SK-N-SH (cell line): ENCODE results near the gene XCR1. TPM values are rescaled to one million over a fixed set of nuclear protein-coding genes. Genes with fewer than 3 reads are reported as not detected.

Source experiments
- CTCF ChIA-PET: fragments of 300-600, 350-600 bp; formaldehyde crosslinking; extraction: SDS; loops from one replicate; lab custom pipeline; 2021; lab: Yijun Ruan, JAX
- POLR2A ChIA-PET: fragments of 350-600 bp; sonication (Branson Sonifier 250); formaldehyde crosslinking; extraction: SDS; loops from one replicate; lab custom pipeline; 2020; ENCODE audit warnings: antibody characterized with exemption, inconsistent platforms; lab: Yijun Ruan, JAX
- DNase-seq: peaks from one replicate; pipeline ENCODE4 v3.0.0; 2012
- H2AFZ ChIP-seq: fragments of 200-600 bp; sonication (generic); 2 replicates; pipeline ENCODE4 v1.8.1; 2016; ENCODE audit warnings: antibody characterized with exemption, mild to moderate bottlenecking, low read depth
- H3F3A ChIP-seq: fragments of 200-600 bp; sonication (generic); replicated peaks from 2 replicates; pipeline ENCODE3; 2016; ENCODE audit warnings: antibody characterized with exemption, mild to moderate bottlenecking; ENCODE audit not compliant: insufficient read depth
- H3K27ac ChIP-seq, 2 experiments: fragments of 200-500 bp in 1 of 2; fragments of 200-600 bp in 1 of 2; sonication (Bioruptor generic) in 1 of 2; sonication (generic), shearing (Covaris generic) in 1 of 2; 2 replicates each; pipeline versions ENCODE4 v1.5.1 to v1.6.1; 2014 to 2016; ENCODE audit warnings: low read depth in 2 of 2, inconsistent platforms in 1 of 2, low read length in 1 of 2, mild to moderate bottlenecking in 1 of 2, mixed read lengths in 1 of 2
- H3K27me3 ChIP-seq: fragments of 200-600 bp; sonication (generic), shearing (Covaris generic); 2 replicates; pipeline ENCODE4 v1.6.1; 2016; ENCODE audit warnings: mixed run types; ENCODE audit not compliant: insufficient read depth
- H3K36me3 ChIP-seq, 2 experiments: fragments of 200-500 bp in 1 of 2; fragments of 200-600 bp in 1 of 2; sonication (Bioruptor generic) in 1 of 2; sonication (generic) in 1 of 2; replicated peaks in 1 of 2; 2 replicates each; pipeline versions ENCODE3 to v1.5.1; 2014 to 2016; ENCODE audit warnings: low read length in 1 of 2, mild to moderate bottlenecking in 1 of 2; ENCODE audit not compliant: insufficient read depth in 2 of 2, control insufficient read depth in 1 of 2
- H3K4me1 ChIP-seq, 2 experiments: fragments of 200-500 bp in 1 of 2; fragments of 200-600 bp in 1 of 2; sonication (Bioruptor generic) in 1 of 2; sonication (generic), shearing (Covaris generic) in 1 of 2; 2 replicates each; pipeline versions ENCODE4 v1.5.1 to v1.6.1; 2014 to 2016; ENCODE audit warnings: low read depth in 1 of 2, low read length in 1 of 2, mixed run types in 1 of 2; ENCODE audit not compliant: insufficient read depth in 2 of 2, control insufficient read depth in 1 of 2
- H3K4me2 ChIP-seq: fragments of 200-600 bp; sonication (generic), shearing (Covaris generic); 2 replicates; pipeline ENCODE4 v1.6.1; 2017; ENCODE audit warnings: mixed run types
- H3K4me3 ChIP-seq, 2 experiments: fragments of 200-500 bp in 1 of 2; fragments of 200-600 bp in 1 of 2; sonication (Bioruptor generic) in 1 of 2; sonication (generic), shearing (Covaris generic) in 1 of 2; 2 replicates each; pipeline versions ENCODE4 v1.5.1 to v1.8.1; 2014 to 2016; ENCODE audit warnings: low read depth in 2 of 2, inconsistent platforms in 1 of 2, low read length in 1 of 2, mild to moderate bottlenecking in 1 of 2, mixed read lengths in 1 of 2, moderate library complexity in 1 of 2
- H3K79me2 ChIP-seq: fragments of 200-600 bp; sonication (generic); 2 replicates; pipeline ENCODE4 v1.8.1; 2017; ENCODE audit warnings: mild to moderate bottlenecking; ENCODE audit not compliant: insufficient read depth
- H3K9ac ChIP-seq: fragments of 200-600 bp; sonication (generic); 2 replicates; pipeline ENCODE4 v1.6.1; 2017; ENCODE audit warnings: mixed run types
- H3K9me2 ChIP-seq: fragments of 200-600 bp; sonication (generic); 2 replicates; pipeline ENCODE4 v1.6.1; 2017; ENCODE audit warnings: mixed run types
- H3K9me3 ChIP-seq: fragments of 200-600 bp; sonication (generic); 2 replicates; pipeline ENCODE4 v1.6.1; 2017; ENCODE audit warnings: mixed run types, mild to moderate bottlenecking, moderate library complexity
- H4K20me1 ChIP-seq: fragments of 200-600 bp; sonication (generic); 2 replicates; pipeline ENCODE4 v1.6.1; 2017; ENCODE audit warnings: mild to moderate bottlenecking, mixed run types; ENCODE audit not compliant: insufficient read depth
- CHD2 ChIP-seq: fragments of 150-350 bp; IDR thresholded peaks from 2 replicates; pipeline ENCODE4 v1.6.1; 2018; ENCODE audit warnings: low read length; ENCODE audit not compliant: partially characterized antibody
- ELF1 ChIP-seq: IDR thresholded peaks from 2 replicates; pipeline ENCODE4 v1.4.0; 2012
- FOSL2 ChIP-seq: IDR thresholded peaks from 2 replicates; pipeline ENCODE4 v1.4.0; 2012; ENCODE audit warnings: low read depth, mild to moderate bottlenecking, moderate library complexity, borderline replicate concordance
- FOXM1 ChIP-seq: IDR thresholded peaks from 2 replicates; pipeline ENCODE4 v1.4.0; 2012; ENCODE audit warnings: low read depth, mild to moderate bottlenecking
- RCOR1 ChIP-seq: fragments of 150-350 bp; IDR thresholded peaks from 2 replicates; pipeline ENCODE4 v1.6.1; 2017; ENCODE audit warnings: antibody characterized with exemption, low read length
- RXRA ChIP-seq: IDR thresholded peaks from 2 replicates; pipeline ENCODE4 v1.4.0; 2012; ENCODE audit warnings: low read depth, mild to moderate bottlenecking, borderline replicate concordance
- SIN3A ChIP-seq: IDR thresholded peaks from 2 replicates; pipeline ENCODE4 v1.6.1; 2012; ENCODE audit warnings: low read depth, mild to moderate bottlenecking, low read length, moderate library complexity, borderline replicate concordance
- TAF1 ChIP-seq: IDR thresholded peaks from 2 replicates; pipeline ENCODE4 v1.6.1; 2012; ENCODE audit warnings: low read depth, mild to moderate bottlenecking, low read length, moderate library complexity, borderline replicate concordance
- TEAD4 ChIP-seq: IDR thresholded peaks from 2 replicates; pipeline ENCODE4 v1.4.0; 2012; ENCODE audit warnings: mild to moderate bottlenecking, borderline replicate concordance; ENCODE audit not compliant: insufficient read depth
- WGBS: methylation state at CpG from one replicate; pipeline ENCODE4 v1.1.6; 2017; ENCODE audit warnings: low lambda C conversion rate; 5-methylcytosine and 5-hydroxymethylcytosine counted together
- polyA plus RNA-seq, 3 experiments: library from polyadenylated mRNA; depleted of rRNA; stranded (reverse); fragments of >200 nt; gene quantifications; 2 replicates each; pipeline ENCODE4 v1.2.3, GENCODE V29; 2012
- TF ChIP-seq, protein P1 (sequence below): IDR thresholded peaks from 2 replicates; pipeline ENCODE4; 2012
- TF ChIP-seq, protein P2 (sequence below): IDR thresholded peaks from 2 replicates; pipeline ENCODE4 v1.4.0; 2012; ENCODE audit warnings: low read depth, borderline replicate concordance
- TF ChIP-seq, protein P3 (sequence below): fragments of 200-600 bp; sonication (generic); IDR thresholded peaks from 2 replicates; pipeline ENCODE4 v1.6.1; 2017; ENCODE audit warnings: antibody characterized with exemption, mild to moderate bottlenecking, moderate library complexity

XCR1 gene
- polyA plus RNA-seq, 1 of the 3 experiments (the other 2 are of a cell fraction) = not detected

DNA sequence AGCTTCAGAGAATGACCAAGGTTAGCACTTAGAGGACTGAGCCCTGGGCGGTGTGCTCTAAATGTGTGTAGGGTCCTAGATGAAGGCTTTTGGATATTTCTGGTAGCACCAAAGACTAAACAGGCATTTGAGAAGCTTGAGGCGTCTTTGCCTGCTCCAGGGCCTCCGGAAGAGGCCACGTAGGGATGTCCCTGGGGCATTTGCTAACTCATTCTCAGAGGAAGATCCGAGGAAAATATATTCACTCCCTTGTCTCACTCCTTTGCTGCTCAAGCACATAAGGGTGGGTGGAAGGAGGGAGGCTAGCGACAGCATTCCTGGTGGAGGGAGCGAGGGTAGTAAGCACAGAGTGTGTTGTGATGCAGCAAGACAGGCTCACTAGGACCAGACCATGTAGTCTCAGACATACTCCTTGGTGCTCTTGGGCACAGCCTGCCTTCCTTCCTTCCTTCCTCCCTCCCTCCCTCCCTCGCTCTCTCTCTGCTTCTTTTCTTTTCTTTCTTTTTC lies 38.5 kb upstream of the XCR1 start:
- WGBS = 26% methylated on average over 8 of the region's 8 CpGs
- peaks cover 0 to 7% of the 10 kb centered on the region in 2 experiments; a peak in 1 of 4 replicates for H3K4me1 ChIP-seq
- H4K20me1 ChIP-seq = no peaks in the 10 kb centered on the region
- H2AFZ ChIP-seq = no peak overlapping the region
- no peak overlapping the region for H3K27ac ChIP-seq
- H3K9me2 ChIP-seq = no peaks in the 10 kb centered on the region
- H3K9ac ChIP-seq = no peak overlapping the region
- ChIA-PET POLR2A (no interaction called here), CTCF (interaction anchor here (9.1 kb wide), 1 partner anchor 13 kb away, joined by 106 read pairs; no protein-coding TSS in a partner anchor)
- H3K36me3 ChIP-seq = no peaks in the 10 kb centered on the region
- no peaks in the 10 kb centered on the region for H3K79me2 ChIP-seq
- no peak overlapping the region for H3K4me3 ChIP-seq
- H3K27me3 ChIP-seq = peaks cover 37% of the 10 kb centered on the region; the same call in 1 of the 2 replicates
- no peaks in the 10 kb centered on the region for H3F3A ChIP-seq
- no peak for TF ChIP-seq RCOR1
- no peak for TF ChIP-seq FOXM1
- no peak for TF ChIP-seq FOSL2
- no peak for TF ChIP-seq ELF1
- no peak for TF ChIP-seq TEAD4
- no peak for TF ChIP-seq SIN3A
- TF ChIP-seq, protein P1, sequence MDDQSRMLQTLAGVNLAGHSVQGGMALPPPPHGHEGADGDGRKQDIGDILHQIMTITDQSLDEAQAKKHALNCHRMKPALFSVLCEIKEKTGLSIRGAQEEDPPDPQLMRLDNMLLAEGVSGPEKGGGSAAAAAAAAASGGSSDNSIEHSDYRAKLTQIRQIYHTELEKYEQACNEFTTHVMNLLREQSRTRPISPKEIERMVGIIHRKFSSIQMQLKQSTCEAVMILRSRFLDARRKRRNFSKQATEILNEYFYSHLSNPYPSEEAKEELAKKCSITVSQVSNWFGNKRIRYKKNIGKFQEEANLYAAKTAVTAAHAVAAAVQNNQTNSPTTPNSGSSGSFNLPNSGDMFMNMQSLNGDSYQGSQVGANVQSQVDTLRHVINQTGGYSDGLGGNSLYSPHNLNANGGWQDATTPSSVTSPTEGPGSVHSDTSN = no peak
- TF ChIP-seq, protein P2, sequence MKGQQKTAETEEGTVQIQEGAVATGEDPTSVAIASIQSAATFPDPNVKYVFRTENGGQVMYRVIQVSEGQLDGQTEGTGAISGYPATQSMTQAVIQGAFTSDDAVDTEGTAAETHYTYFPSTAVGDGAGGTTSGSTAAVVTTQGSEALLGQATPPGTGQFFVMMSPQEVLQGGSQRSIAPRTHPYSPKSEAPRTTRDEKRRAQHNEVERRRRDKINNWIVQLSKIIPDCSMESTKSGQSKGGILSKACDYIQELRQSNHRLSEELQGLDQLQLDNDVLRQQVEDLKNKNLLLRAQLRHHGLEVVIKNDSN = no peak
- TF ChIP-seq, protein P3, sequence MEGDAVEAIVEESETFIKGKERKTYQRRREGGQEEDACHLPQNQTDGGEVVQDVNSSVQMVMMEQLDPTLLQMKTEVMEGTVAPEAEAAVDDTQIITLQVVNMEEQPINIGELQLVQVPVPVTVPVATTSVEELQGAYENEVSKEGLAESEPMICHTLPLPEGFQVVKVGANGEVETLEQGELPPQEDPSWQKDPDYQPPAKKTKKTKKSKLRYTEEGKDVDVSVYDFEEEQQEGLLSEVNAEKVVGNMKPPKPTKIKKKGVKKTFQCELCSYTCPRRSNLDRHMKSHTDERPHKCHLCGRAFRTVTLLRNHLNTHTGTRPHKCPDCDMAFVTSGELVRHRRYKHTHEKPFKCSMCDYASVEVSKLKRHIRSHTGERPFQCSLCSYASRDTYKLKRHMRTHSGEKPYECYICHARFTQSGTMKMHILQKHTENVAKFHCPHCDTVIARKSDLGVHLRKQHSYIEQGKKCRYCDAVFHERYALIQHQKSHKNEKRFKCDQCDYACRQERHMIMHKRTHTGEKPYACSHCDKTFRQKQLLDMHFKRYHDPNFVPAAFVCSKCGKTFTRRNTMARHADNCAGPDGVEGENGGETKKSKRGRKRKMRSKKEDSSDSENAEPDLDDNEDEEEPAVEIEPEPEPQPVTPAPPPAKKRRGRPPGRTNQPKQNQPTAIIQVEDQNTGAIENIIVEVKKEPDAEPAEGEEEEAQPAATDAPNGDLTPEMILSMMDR = no peak
- no peak for TF ChIP-seq TAF1
- no peak for TF ChIP-seq RXRA
- no peak for TF ChIP-seq CHD2
- H3K9me3 ChIP-seq = no peaks in the 10 kb centered on the region
- no peak for DNase-seq
- H3K4me2 ChIP-seq = no peak overlapping the region

DNA sequence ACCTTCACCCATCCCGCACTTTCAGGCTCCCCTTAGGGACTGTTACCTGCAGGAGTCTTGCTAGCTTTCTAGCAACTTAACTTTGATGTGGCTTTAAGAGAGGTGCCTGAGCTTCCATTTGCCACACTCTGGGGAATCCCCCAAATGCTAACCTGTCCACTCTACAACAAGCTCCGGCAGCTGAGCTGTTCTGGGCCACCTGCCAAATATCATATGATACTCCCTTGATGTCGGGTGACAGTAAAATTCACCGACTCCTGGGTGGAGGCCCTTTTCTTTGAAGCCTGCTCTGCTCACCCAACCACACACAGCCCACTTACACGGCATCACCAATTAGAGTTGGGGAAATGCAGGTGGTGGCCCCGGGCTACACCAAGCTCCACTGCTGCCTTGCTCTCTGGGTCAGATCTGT lies 38.0 kb upstream of the XCR1 start:
- H3K27me3 ChIP-seq = peaks cover 37% of the 10 kb centered on the region; the same call in 1 of the 2 replicates
- DNase-seq = peak; percentile 17
- POLR2A ChIA-PET = no interaction called here
- H3K4me3 ChIP-seq = no peak overlapping the region
- H4K20me1 ChIP-seq = no peaks in the 10 kb centered on the region
- H3K36me3 ChIP-seq = no peaks in the 10 kb centered on the region
- H3K9ac ChIP-seq = no peak overlapping the region
- H2AFZ ChIP-seq = no peak overlapping the region
- no peak overlapping the region for H3K27ac ChIP-seq
- H3K4me1 ChIP-seq = peaks cover 0 to 7% of the 10 kb centered on the region in 2 experiments; a peak in 1 of 4 replicates
- TF ChIP-seq RXRA = no peak
- TF ChIP-seq, all 33 proteins: peak for 0
- CTCF ChIA-PET = interaction anchor here (1.7 to 9.1 kb wide), 2 partner anchors 14 to 127 kb away, joined by 7 to 106 read pairs; no protein-coding TSS in a partner anchor
- no peaks in the 10 kb centered on the region for H3F3A ChIP-seq
- WGBS = 0% methylated on average over 4 of the region's 6 CpGs
- H3K9me3 ChIP-seq = no peaks in the 10 kb centered on the region
- no peak overlapping the region for H3K4me2 ChIP-seq
- no peaks in the 10 kb centered on the region for H3K79me2 ChIP-seq
- H3K9me2 ChIP-seq = no peaks in the 10 kb centered on the region
